ENCODE results near the gene EEA1. TPM values are rescaled to one million over a fixed set of nuclear protein-coding genes. Genes with fewer than 3 reads are reported as not detected.

The EEA1 gene
- total RNA-seq, 1 experiment from 2014 or later, result 14.9 TPM

DNA sequence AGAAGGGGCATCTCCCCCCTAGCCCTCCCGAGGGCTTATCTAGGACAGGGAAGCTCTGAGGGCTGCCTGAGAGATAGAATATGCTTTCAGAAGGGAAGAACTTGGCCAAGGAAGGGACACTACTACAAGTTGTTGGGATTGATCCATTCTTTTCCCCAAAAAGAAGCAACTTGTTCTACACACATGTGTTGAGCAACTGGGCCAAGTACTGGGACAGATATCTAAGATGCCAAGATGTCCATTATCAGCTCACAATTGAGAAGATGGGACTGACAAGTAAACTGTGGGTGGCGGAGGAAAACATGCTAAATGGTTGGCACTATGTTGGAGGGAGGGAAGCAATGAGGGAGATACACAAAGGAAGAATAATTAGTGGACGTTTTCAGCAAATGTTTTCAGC is 195.4 kb downstream of the EEA1 start:
- no peak overlapping the region for H3K4me3 Mint-ChIP-seq
- Histone ChIP-seq H2BK20ac (ENCODE audit: low read depth, low read length, poor library complexity, severe bottlenecking) (no peak overlapping the region), H3K4me2 (ENCODE audit: insufficient read depth, insufficient read length, low read length) (no peak overlapping the region), H2BK15ac (ENCODE audit: low read depth, low read length) (no peak overlapping the region), H2AFZ (ENCODE audit: low read length) (no peak overlapping the region), H4K91ac (ENCODE audit: insufficient read length, low read depth, low read length) (no peak overlapping the region), H3K79me2 (ENCODE audit: insufficient read depth, low read length) (no peaks in the 10 kb centered on the region), H3K56ac (ENCODE audit: insufficient read length, low read depth, low read length) (no peak overlapping the region), H3K18ac (ENCODE audit: insufficient read length, low read depth, low read length) (no peak overlapping the region), H3K27ac (ENCODE audit: insufficient read length, low read depth, low read length) (no peak overlapping the region), H3K23me2 (ENCODE audit: insufficient read length, low read depth, low read length, poor library complexity, severe bottlenecking) (no peaks in the 10 kb centered on the region), H4K20me1 (ENCODE audit: control insufficient read depth, insufficient read depth, insufficient read length) (no peaks in the 10 kb centered on the region), H2BK5ac (ENCODE audit: insufficient read length, low read length) (no peak overlapping the region), H3K4ac (ENCODE audit: low read depth, low read length) (no peak overlapping the region), H4K5ac (ENCODE audit: insufficient read length, low read depth, low read length) (no peak overlapping the region), H3K79me1 (ENCODE audit: insufficient read depth, low read depth, low read length, poor library complexity, severe bottlenecking) (no peaks in the 10 kb centered on the region), H2AK5ac (ENCODE audit: insufficient read length, low read length) (no peak overlapping the region), H2BK120ac (ENCODE audit: low read depth, low read length, poor library complexity, severe bottlenecking) (no peak overlapping the region), H2BK12ac (ENCODE audit: insufficient read length, low read depth, low read length) (no peak overlapping the region), H3K14ac (ENCODE audit: insufficient read depth, low read length) (no peak overlapping the region), H4K8ac (replicated peaks; ENCODE audit: insufficient read length, low read depth, low read length) (no peak overlapping the region), H3K23ac (ENCODE audit: insufficient read length, low read depth, low read length) (no peak overlapping the region), H3K27me3 (ENCODE audit: insufficient read depth, low read length) (no peaks in the 10 kb centered on the region), H3K4me1 (ENCODE audit: insufficient read depth, low read length) (no peaks in the 10 kb centered on the region; the same call in 1 of the 2 replicates), H3K9ac (ENCODE audit: extremely low read depth, insufficient read length, low read length) (no peak overlapping the region), H3T11ph (ENCODE audit: low read length) (no peak overlapping the region), H3K9me3 (ENCODE audit: control insufficient read depth, low read depth, low read length) (no peaks in the 10 kb centered on the region)
- no peak overlapping the region for H3K27ac Mint-ChIP-seq
- no peaks in the 10 kb centered on the region for H3K27me3 Mint-ChIP-seq (ENCODE audit: low read depth)
- H3K36me3 Mint-ChIP-seq (ENCODE audit: insufficient read depth in 1 of 3, low read depth in 3 of 3), result no peaks in the 10 kb centered on the region
- no peaks in the 10 kb centered on the region for H3K9me3 Mint-ChIP-seq
- no CpG with 5 or more reads among the region's 3 CpGs for WGBS (ENCODE audit: extremely low coverage, insufficient read length, low lambda C conversion rate)
- no peak for DNase-seq
- TF ChIP-seq, protein P1, sequence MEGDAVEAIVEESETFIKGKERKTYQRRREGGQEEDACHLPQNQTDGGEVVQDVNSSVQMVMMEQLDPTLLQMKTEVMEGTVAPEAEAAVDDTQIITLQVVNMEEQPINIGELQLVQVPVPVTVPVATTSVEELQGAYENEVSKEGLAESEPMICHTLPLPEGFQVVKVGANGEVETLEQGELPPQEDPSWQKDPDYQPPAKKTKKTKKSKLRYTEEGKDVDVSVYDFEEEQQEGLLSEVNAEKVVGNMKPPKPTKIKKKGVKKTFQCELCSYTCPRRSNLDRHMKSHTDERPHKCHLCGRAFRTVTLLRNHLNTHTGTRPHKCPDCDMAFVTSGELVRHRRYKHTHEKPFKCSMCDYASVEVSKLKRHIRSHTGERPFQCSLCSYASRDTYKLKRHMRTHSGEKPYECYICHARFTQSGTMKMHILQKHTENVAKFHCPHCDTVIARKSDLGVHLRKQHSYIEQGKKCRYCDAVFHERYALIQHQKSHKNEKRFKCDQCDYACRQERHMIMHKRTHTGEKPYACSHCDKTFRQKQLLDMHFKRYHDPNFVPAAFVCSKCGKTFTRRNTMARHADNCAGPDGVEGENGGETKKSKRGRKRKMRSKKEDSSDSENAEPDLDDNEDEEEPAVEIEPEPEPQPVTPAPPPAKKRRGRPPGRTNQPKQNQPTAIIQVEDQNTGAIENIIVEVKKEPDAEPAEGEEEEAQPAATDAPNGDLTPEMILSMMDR (conservative IDR thresholded peaks at IDR 0.05), result no peak
- H3K4me1 Mint-ChIP-seq, result peaks cover 7 to 10% of the 10 kb centered on the region in 2 experiments

All from H9 (cell line).